Skeletal muscle tissue (tissue), 4 donors: ENCODE results near the gene STX8. TPM values are rescaled to one million over a fixed set of nuclear protein-coding genes. Genes with fewer than 3 reads are reported as not detected.

Experiments used
- H3K27ac ChIP-seq: one replicate; pipeline ENCODE4 v1.7.0; 2013; ENCODE audit warnings: mild to moderate bottlenecking, low read depth, low read length, inconsistent platforms
- H3K27me3 ChIP-seq, 3 donors: one replicate each; pipeline ENCODE4 v1.7.0; 2013; ENCODE audit warnings: low read length in 3 of 3; ENCODE audit not compliant: control insufficient read depth in 3 of 3, insufficient read depth in 3 of 3
- H3K36me3 ChIP-seq, 3 donors: one replicate each; pipeline ENCODE4 v1.7.0; 2013; ENCODE audit warnings: low read length in 3 of 3; ENCODE audit not compliant: control insufficient read depth in 3 of 3, insufficient read depth in 3 of 3
- H3K4me1 ChIP-seq, 3 donors: one replicate each; pipeline ENCODE4 v1.7.0; 2013; ENCODE audit warnings: low read length in 3 of 3, mild to moderate bottlenecking in 3 of 3; ENCODE audit not compliant: control insufficient read depth in 3 of 3, insufficient read depth in 3 of 3
- H3K4me3 ChIP-seq, 3 donors: one replicate each; pipeline ENCODE4 v1.7.0; 2013; ENCODE audit warnings: low read length in 3 of 3
- H3K9ac ChIP-seq, 3 donors: one replicate each; pipeline ENCODE4 v1.7.0; 2013; ENCODE audit warnings: low read length in 3 of 3, mild to moderate bottlenecking in 3 of 3, moderate library complexity in 2 of 3, low read depth in 1 of 3
- H3K9me3 ChIP-seq, 3 donors: one replicate each; pipeline ENCODE4 v1.7.0; 2013; ENCODE audit warnings: low read length in 3 of 3; ENCODE audit not compliant: control insufficient read depth in 3 of 3
- total RNA-seq: library from RNA; depleted of rRNA; stranded (reverse); fragments of >200 nt; gene quantifications from one replicate; pipeline ENCODE4 v1.2.3, GENCODE V29; 2014
- donor health status: Osteomylitis.

Gene STX8
- total RNA-seq, 1 donor from 2014 or later, result 68.4 TPM

DNA sequence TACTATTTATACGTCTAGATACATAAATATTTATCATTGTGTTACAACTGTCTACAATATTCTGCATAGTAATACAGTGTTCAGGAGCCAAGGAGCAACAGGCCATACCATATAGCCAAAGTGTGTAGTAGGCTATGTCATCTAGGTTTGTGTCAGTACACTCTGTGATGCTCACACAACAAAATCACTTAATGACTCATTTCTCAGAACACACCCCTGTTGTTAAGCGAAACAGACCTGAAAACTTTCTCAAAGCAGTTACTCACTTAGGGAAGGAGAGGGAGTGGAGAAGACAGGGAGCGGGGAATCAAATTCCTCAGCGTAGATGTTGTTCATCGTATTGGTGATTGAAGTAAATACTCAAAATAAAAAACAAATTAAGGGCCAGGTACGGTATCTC, 269.5 kb downstream of the STX8 start:
- Histone ChIP-seq H3K36me3 (no peaks in the 10 kb centered on the region), H3K27me3 (no peaks in the 10 kb centered on the region), H3K4me1 (no peaks in the 10 kb centered on the region), H3K4me3 (no peak overlapping the region), H3K9me3 (no peaks in the 10 kb centered on the region), H3K9ac (no peak overlapping the region), H3K27ac (no peak overlapping the region)

GRCh38 chr17:9299695-9300094, 275.9 kb downstream of the STX8 start:
- Histone ChIP-seq H3K27ac (no peak overlapping the region), H3K27me3 (no peaks in the 10 kb centered on the region), H3K36me3 (no peaks in the 10 kb centered on the region), H3K4me1 (no peaks in the 10 kb centered on the region), H3K4me3 (no peak overlapping the region), H3K9me3 (no peaks in the 10 kb centered on the region), H3K9ac (no peak overlapping the region)

DNA sequence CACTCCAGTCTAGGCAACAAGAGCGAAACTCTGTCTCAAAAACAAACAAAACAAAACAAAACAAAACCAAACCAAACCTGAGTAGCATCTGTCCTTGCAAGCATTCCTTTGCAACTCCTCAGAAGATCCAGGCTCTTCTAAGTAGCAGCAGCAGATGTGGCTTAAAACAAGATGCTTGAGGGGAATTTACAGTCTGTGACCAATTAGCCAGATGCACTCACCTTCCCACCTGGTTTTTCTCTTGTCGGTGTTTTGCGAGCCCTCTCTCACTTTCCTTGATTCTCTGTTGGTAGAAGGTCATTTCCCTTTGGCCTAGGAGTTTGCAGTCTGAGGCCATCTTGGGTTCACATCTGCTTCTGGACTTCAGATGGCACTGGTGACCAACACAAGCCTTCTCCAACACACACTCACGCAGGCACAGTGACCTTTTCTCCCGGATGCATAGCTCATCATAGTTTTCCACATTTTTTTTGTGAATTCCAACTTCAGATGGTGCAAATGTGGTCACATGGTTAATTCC, 276.8 kb downstream of the STX8 start:
- Histone ChIP-seq H3K27me3 (no peaks in the 10 kb centered on the region), H3K9me3 (no peaks in the 10 kb centered on the region), H3K27ac (no peak overlapping the region), H3K36me3 (no peaks in the 10 kb centered on the region), H3K4me3 (no peak overlapping the region), H3K9ac (no peak overlapping the region), H3K4me1 (no peaks in the 10 kb centered on the region)

DNA sequence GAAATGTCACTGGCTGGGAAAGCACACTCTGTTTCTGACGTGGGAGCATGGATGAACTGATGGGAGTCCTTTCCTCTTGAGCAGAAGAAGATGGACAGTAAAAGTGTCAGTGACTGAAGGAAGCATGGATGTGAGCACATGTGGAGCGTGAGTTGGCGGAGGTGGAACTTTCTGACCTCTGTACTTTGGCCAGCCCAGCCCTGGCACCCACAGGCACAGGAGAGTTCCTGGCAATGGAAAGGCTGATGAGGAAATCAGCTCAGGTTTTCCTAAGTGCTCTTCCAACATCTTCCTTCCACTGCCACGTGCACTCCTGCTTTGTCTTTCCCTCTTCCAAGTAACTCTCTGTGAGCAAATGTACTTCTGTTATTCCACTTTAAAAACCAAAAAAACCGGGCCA, 277.5 kb downstream of the STX8 start:
- Histone ChIP-seq H3K27ac (no peak overlapping the region), H3K9me3 (no peaks in the 10 kb centered on the region)

DNA sequence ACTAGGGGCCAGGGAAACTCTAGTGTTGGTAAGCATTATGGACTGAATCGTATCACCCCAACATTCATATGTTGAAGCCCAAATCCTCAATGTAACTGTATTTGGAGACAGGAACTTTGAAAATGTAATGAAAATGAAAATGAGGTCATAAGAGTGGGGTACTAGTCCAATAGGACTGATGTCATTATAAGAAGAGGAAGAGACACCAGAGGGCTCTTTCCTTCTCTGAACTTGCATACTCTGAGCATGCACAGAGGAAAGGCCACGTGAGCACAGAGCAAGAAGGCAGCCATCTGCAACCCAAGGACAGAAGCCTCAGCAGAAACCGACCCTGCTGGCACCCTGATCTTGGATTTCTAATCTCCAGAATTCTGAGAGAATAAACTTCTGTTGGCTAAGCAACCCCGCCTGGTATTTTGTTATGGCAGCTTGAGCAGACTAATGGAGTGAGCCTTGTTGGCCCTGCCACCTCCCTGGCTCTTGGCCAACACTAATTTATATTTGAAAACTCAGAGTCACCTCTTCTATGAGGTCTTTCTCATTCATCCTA, 280.9 kb downstream of the STX8 start:
- Histone ChIP-seq H3K4me3 (no peak overlapping the region), H3K4me1 (peaks cover 3 to 11% (median 10%) of the 10 kb centered on the region in 3 donors), H3K27me3 (no peaks in the 10 kb centered on the region), H3K9ac (no peak overlapping the region), H3K9me3 (no peaks in the 10 kb centered on the region), H3K27ac (no peak overlapping the region), H3K36me3 (no peaks in the 10 kb centered on the region)

More for the DNA sequence above, 277.5 kb downstream of the STX8 start:
- H3K36me3 ChIP-seq, result no peaks in the 10 kb centered on the region
- no peak overlapping the region for H3K4me3 ChIP-seq
- no peaks in the 10 kb centered on the region for H3K27me3 ChIP-seq
- no peaks in the 10 kb centered on the region for H3K4me1 ChIP-seq
- H3K9ac ChIP-seq, result no peak overlapping the region

DNA sequence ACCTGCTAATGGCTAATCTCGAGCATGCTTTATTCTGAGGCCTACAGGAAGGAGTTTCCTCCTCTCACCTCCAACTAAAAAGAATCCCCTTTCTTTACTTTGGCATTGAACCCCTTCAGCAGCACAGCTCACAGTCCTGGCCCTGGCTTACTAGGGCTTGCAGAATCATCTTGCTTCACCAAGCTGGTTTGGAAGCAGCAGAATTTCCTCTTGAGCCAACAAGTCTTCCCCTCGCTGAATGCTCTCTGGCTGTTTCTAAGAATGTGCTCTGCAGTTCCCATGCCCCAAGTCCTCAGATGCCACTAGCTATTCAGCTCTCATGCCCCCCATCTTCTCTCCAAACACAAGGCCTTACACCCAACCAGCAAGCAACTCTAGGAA, 283.1 kb downstream of the STX8 start:
- Histone ChIP-seq H3K9me3 (no peaks in the 10 kb centered on the region), H3K4me1 (peaks cover 3 to 11% (median 10%) of the 10 kb centered on the region in 3 donors)

GRCh38 chr17:9291912-9292560, 283.6 kb downstream of the STX8 start:
- Histone ChIP-seq H3K36me3 (no peaks in the 10 kb centered on the region), H3K9me3 (no peaks in the 10 kb centered on the region), H3K4me3 (no peak overlapping the region), H3K27ac (no peak overlapping the region), H3K9ac (peak overlapping the region in 2 of 3 donors; percentile 4 to 35), H3K4me1 (peaks cover 3 to 11% (median 10%) of the 10 kb centered on the region in 3 donors), H3K27me3 (no peaks in the 10 kb centered on the region)

More for the DNA sequence above, 283.1 kb downstream of the STX8 start:
- Histone ChIP-seq H3K9ac (peak overlapping the region in 2 of 3 donors; percentile 4 to 23), H3K27ac (no peak overlapping the region), H3K36me3 (no peaks in the 10 kb centered on the region), H3K4me3 (no peak overlapping the region), H3K27me3 (no peaks in the 10 kb centered on the region)

GRCh38 chr17:9290226-9290613, 285.4 kb downstream of the STX8 start:
- no peak overlapping the region for H3K4me3 ChIP-seq
- H3K4me1 ChIP-seq, result peaks cover 3 to 11% (median 10%) of the 10 kb centered on the region in 3 donors
- H3K9ac ChIP-seq, result no peak overlapping the region
- H3K27ac ChIP-seq, result no peak overlapping the region
- no peaks in the 10 kb centered on the region for H3K27me3 ChIP-seq
- H3K9me3 ChIP-seq, result no peaks in the 10 kb centered on the region
- H3K36me3 ChIP-seq, result no peaks in the 10 kb centered on the region

DNA sequence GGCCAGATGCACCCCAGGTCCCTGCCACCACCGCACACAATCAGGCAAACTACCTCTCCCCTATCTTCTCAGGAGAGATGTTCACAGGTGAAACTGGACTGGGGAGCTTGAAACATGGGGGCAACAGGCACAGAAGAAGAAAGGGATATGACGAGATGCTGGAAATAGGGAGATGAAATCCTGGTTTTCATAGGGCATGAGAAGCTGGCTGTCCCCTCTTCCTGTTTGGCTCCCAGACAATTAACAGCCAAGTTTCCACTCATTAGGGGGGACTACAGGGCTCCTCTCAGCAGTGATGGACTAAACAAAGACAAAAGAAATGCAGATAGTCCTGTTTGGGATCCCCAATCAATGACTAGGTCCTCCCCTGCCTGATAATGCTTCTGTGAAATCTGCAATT, 288.3 kb downstream of the STX8 start:
- Histone ChIP-seq H3K27me3 (no peaks in the 10 kb centered on the region), H3K9me3 (no peaks in the 10 kb centered on the region), H3K36me3 (no peaks in the 10 kb centered on the region), H3K4me3 (no peak overlapping the region), H3K27ac (no peak overlapping the region), H3K9ac (no peak overlapping the region), H3K4me1 (peaks cover 0 to 7% (median 5%) of the 10 kb centered on the region in 3 donors)

DNA sequence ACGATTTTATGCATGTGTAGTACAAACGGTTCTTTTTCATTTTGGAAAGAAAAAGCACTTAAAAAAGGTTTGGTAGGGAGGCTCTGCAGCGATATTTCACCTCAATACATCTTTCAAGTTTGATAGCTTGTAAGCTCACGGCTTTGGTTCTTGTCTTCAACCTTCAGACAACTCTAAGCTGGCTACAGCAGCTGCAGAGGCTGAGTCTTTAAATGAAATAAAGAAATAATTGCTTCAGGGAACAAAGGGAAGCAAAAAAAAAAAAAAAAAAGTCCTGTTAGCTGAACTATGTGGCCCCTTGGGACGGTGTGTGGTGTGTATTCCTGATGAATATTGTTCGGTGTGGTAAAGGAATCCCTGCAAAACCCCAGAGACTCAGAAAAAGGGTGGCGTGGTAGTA, 289.2 kb downstream of the STX8 start:
- Histone ChIP-seq H3K36me3 (no peaks in the 10 kb centered on the region), H3K4me1 (no peaks in the 10 kb centered on the region), H3K27me3 (no peaks in the 10 kb centered on the region), H3K9ac (no peak overlapping the region), H3K9me3 (no peaks in the 10 kb centered on the region), H3K4me3 (no peak overlapping the region), H3K27ac (no peak overlapping the region)
